Liver (tissue), 9 donors: ENCODE measurements around the gene THRB. TPM values are rescaled to one million over a fixed set of nuclear protein-coding genes. Genes with fewer than 3 reads are reported as not detected.

Experiments
- DNase-seq: peaks from one replicate; pipeline ENCODE4 v3.0.0-alpha.2; 2017; ENCODE audit warnings: low spot score
- H3K27ac ChIP-seq, 2 donors: one replicate each; pipeline ENCODE4 v1.7.0; 2013; ENCODE audit warnings: inconsistent platforms in 2 of 2, low read length in 2 of 2, control low read depth in 1 of 2, low read depth in 1 of 2, mild to moderate bottlenecking in 1 of 2
- H3K27me3 ChIP-seq, 4 donors: one replicate each; pipeline versions ENCODE4 v1.6.1 to v1.7.0; 2013; ENCODE audit warnings: low read length in 3 of 4, inconsistent platforms in 1 of 4, mild to moderate bottlenecking in 1 of 4, moderate library complexity in 1 of 4; ENCODE audit not compliant: control insufficient read depth in 4 of 4, insufficient read depth in 4 of 4
- H3K36me3 ChIP-seq, 4 donors: one replicate each; pipeline versions ENCODE4 v1.6.1 to v1.7.0; 2013; ENCODE audit warnings: low read length in 3 of 4, mild to moderate bottlenecking in 3 of 4, low read depth in 1 of 4, moderate library complexity in 1 of 4; ENCODE audit not compliant: control insufficient read depth in 4 of 4, insufficient read depth in 3 of 4
- H3K4me1 ChIP-seq, 4 donors: one replicate each; pipeline versions ENCODE4 v1.6.1 to v1.7.0; 2013; ENCODE audit warnings: low read length in 3 of 4, mild to moderate bottlenecking in 3 of 4, moderate library complexity in 1 of 4; ENCODE audit not compliant: control insufficient read depth in 4 of 4, insufficient read depth in 4 of 4
- H3K4me3 ChIP-seq, 3 donors: one replicate each; pipeline versions ENCODE4 v1.6.1 to v1.7.0; 2013; ENCODE audit warnings: low read length in 3 of 3, control low read depth in 1 of 3, low read depth in 1 of 3, mild to moderate bottlenecking in 1 of 3
- H3K9ac ChIP-seq, 2 donors: one replicate each; pipeline ENCODE4 v1.7.0; 2013; ENCODE audit warnings: low read length in 2 of 2, mild to moderate bottlenecking in 2 of 2, moderate library complexity in 2 of 2, control low read depth in 1 of 2, low read depth in 1 of 2
- H3K9me3 ChIP-seq, 4 donors: one replicate each; pipeline versions ENCODE4 v1.6.1 to v1.7.0; 2013; ENCODE audit warnings: low read length in 3 of 4; ENCODE audit not compliant: control insufficient read depth in 4 of 4
- GABPA ChIP-seq, 2 donors: IDR thresholded peaks in 1 of 2; conservative IDR thresholded peaks in 1 of 2; 2 replicates each; pipeline ENCODE4 v1.6.1; 2016; ENCODE audit warnings: antibody characterized with exemption in 2 of 2, mild to moderate bottlenecking in 1 of 2, moderate library complexity in 1 of 2
- JUND ChIP-seq, 2 donors: IDR thresholded peaks; 2 replicates each; pipeline ENCODE4 v1.6.1; 2016; ENCODE audit warnings: antibody characterized with exemption in 2 of 2
- NR2F2 ChIP-seq: IDR thresholded peaks from 2 replicates; pipeline ENCODE4 v1.6.1; 2016; ENCODE audit warnings: antibody characterized with exemption
- RAD21 ChIP-seq, 2 donors: IDR thresholded peaks; 2 replicates each; pipeline ENCODE4 v1.6.1; 2016; ENCODE audit warnings: antibody characterized with exemption in 2 of 2, mild to moderate bottlenecking in 2 of 2
- REST ChIP-seq: IDR thresholded peaks from 2 replicates; pipeline ENCODE4 v1.6.1; 2016; ENCODE audit warnings: antibody characterized with exemption, mild to moderate bottlenecking
- SP1 ChIP-seq: IDR thresholded peaks from 2 replicates; pipeline ENCODE4 v1.6.1; 2018; ENCODE audit warnings: antibody characterized with exemption, mild to moderate bottlenecking
- ZBTB33 ChIP-seq: IDR thresholded peaks from 2 replicates; pipeline ENCODE4 v1.6.1; 2016; ENCODE audit warnings: antibody characterized with exemption
- WGBS: extraction: QIAGEN DNeasy Blood & Tissue Kit; methylation state at CpG from one replicate; pipeline ENCODE4 v1.1.7; 2013; 5-methylcytosine and 5-hydroxymethylcytosine counted together
- polyA plus RNA-seq, 2 donors: library from polyadenylated mRNA; stranded (reverse) in 1 of 2; unstranded in 1 of 2; fragments of 200-250 nt in 1 of 2; fragments of >200 nt in 1 of 2; fragmentation: Nextera tagmentation in 1 of 2; extraction: Ambion mirVana in 1 of 2; gene quantifications; one replicate each; pipeline versions ENCODE4 v1.2.1 to v1.2.3, GENCODE V29; 2013 to 2015
- total RNA-seq, 2 donors: library from RNA; depleted of rRNA; stranded (reverse); fragments of >200 nt; gene quantifications; one replicate each; pipeline ENCODE4 v1.2.3, GENCODE V29; 2014
- donor health status: healthy.
- donor health status: healthy.
- donor health status: healthy.
- donor health status: healthy.
- donor health status: healthy.

THRB gene
- total and polyA plus RNA-seq, 4 donors: 5.9 to 23.9 (median 9.3) TPM

- H3K27ac ChIP-seq: no peak overlapping the region
- 86% methylated on average over 11 of the region's 11 CpGs for WGBS
- no peak overlapping the region for H3K4me3 ChIP-seq
- H3K27me3 ChIP-seq: no peaks in the 10 kb centered on the region
- TF ChIP-seq SP1: no peak
- no peak for TF ChIP-seq ZBTB33
- peak; percentile 25 to 60 for TF ChIP-seq JUND (IDR thresholded peaks at IDR 0.05)
- no peak for TF ChIP-seq REST
- no peak for TF ChIP-seq GABPA (IDR thresholded peaks at IDR 0.05 in 1 of 2, conservative IDR thresholded peaks at IDR 0.05 in 1 of 2)
- no peaks in the 10 kb centered on the region for H3K4me1 ChIP-seq
- H3K36me3 ChIP-seq: peaks cover 0 to 18% (median 14%) of the 10 kb centered on the region in 4 donors
- no peaks in the 10 kb centered on the region for H3K9me3 ChIP-seq
- H3K9ac ChIP-seq: no peak overlapping the region
- no peak for DNase-seq
Measured at GRCh38 chr3:24145981-24146822, 348.4 kb downstream of the THRB start.

- Histone ChIP-seq H3K4me1 (peaks cover 0 to 4% (median 0%) of the 10 kb centered on the region in 4 donors), H3K36me3 (peaks cover 0 to 18% (median 14%) of the 10 kb centered on the region in 4 donors), H3K27me3 (no peaks in the 10 kb centered on the region), H3K9ac (no peak overlapping the region), H3K4me3 (no peak overlapping the region), H3K27ac (no peak overlapping the region), H3K9me3 (no peaks in the 10 kb centered on the region)
- no peak for DNase-seq
- no peak for TF ChIP-seq RAD21 (IDR thresholded peaks at IDR 0.05)
- TF ChIP-seq NR2F2: no peak
- no peak for TF ChIP-seq REST
Measured at GRCh38 chr3:24145481-24145880, 349.2 kb downstream of the THRB start.
